Lung (tissue), 12 donors: ENCODE results near the gene MUCL3. TPM values are rescaled to one million over a fixed set of nuclear protein-coding genes. Genes with fewer than 3 reads are reported as not detected.
"Not testable (repeated sequence)": the region's sequence is repeated elsewhere in the genome, so short reads cannot be mapped to it uniquely, and the experiment has no call there.

Source experiments
- ATAC-seq: fragments of 200-7000 bp; cut with Tn5 transposase; one replicate; pipeline ENCODE4 v1.9.1; 2020; ENCODE audit warnings: moderate number of reproducible peaks; ENCODE audit not compliant: insufficient read depth, low FRiP score
- DNase-seq, 3 donors: peaks; one replicate each; pipeline ENCODE4 v3.0.0-alpha.2; 2013 to 2017
- H3K27ac ChIP-seq, 2 donors: one replicate each; pipeline ENCODE4 v1.5.1; 2013; ENCODE audit warnings: mild to moderate bottlenecking in 2 of 2, moderate library complexity in 2 of 2, control low read depth in 1 of 2, inconsistent platforms in 1 of 2, low read depth in 1 of 2, low read length in 1 of 2
- H3K27me3 ChIP-seq, 3 donors: one replicate each; pipeline ENCODE4 v1.5.1; 2013; ENCODE audit warnings: low read length in 2 of 3; ENCODE audit not compliant: control insufficient read depth in 3 of 3, insufficient read depth in 3 of 3
- H3K36me3 ChIP-seq, 4 donors: one replicate each; pipeline ENCODE4 v1.5.1; 2013; ENCODE audit warnings: low read length in 4 of 4, mild to moderate bottlenecking in 1 of 4, moderate library complexity in 1 of 4; ENCODE audit not compliant: control insufficient read depth in 4 of 4, insufficient read depth in 4 of 4
- H3K4me1 ChIP-seq, 5 donors: one replicate each; pipeline ENCODE4 v1.5.1; 2013; ENCODE audit warnings: low read length in 5 of 5, mild to moderate bottlenecking in 2 of 5, moderate library complexity in 1 of 5; ENCODE audit not compliant: control insufficient read depth in 5 of 5, insufficient read depth in 5 of 5
- H3K4me3 ChIP-seq: one replicate; pipeline ENCODE4 v1.5.1; 2013; ENCODE audit warnings: mild to moderate bottlenecking, control low read depth, moderate library complexity
- H3K9ac ChIP-seq, 2 donors: one replicate each; pipeline ENCODE4 v1.5.1; 2013; ENCODE audit warnings: low read length in 2 of 2, control low read depth in 1 of 2; ENCODE audit not compliant: insufficient read depth in 1 of 2
- H3K9me3 ChIP-seq, 4 donors: one replicate each; pipeline ENCODE4 v1.5.1; 2013; ENCODE audit warnings: low read length in 3 of 4, mild to moderate bottlenecking in 1 of 4, moderate library complexity in 1 of 4; ENCODE audit not compliant: control insufficient read depth in 4 of 4, insufficient read depth in 3 of 4
- CTCF ChIP-seq: IDR thresholded peaks from 2 replicates; pipeline ENCODE4 v1.5.1; 2012; ENCODE audit warnings: mild to moderate bottlenecking; ENCODE audit errors: control extremely low read depth, extremely low read depth
- WGBS, 2 donors: extraction: QIAGEN DNeasy Blood & Tissue Kit; methylation state at CpG; one replicate each; pipeline ENCODE4 v1.1.7; 2013; 5-methylcytosine and 5-hydroxymethylcytosine counted together
- polyA plus RNA-seq, 2 donors: library from polyadenylated mRNA; stranded (reverse); fragments of 200-250 nt; gene quantifications; one replicate each; pipeline ENCODE4 v1.2.1, GENCODE V29; 2013
- total RNA-seq, 2 donors: library from RNA; depleted of rRNA in 1 of 2; stranded (reverse); fragments of >200 nt in 1 of 2; gene quantifications; one replicate each; pipeline ENCODE4 v1.2.1, GENCODE V29; 2014 to 2021
- donor health status: control.
- donor health status: control.
- donor health status: Bipolar disorder and iron deficiency.
- donor health status: healthy.
- donor health status: DM: yes; HTN: yes; CAD: no.

MUCL3 gene
- total and polyA plus RNA-seq, 4 donors = 0.47 to 6.4 (median 2.0) TPM

GRCh38 chr6:30908700-30909099 is 32.1 kb upstream of the MUCL3 start:
- no peak for ATAC-seq

DNA sequence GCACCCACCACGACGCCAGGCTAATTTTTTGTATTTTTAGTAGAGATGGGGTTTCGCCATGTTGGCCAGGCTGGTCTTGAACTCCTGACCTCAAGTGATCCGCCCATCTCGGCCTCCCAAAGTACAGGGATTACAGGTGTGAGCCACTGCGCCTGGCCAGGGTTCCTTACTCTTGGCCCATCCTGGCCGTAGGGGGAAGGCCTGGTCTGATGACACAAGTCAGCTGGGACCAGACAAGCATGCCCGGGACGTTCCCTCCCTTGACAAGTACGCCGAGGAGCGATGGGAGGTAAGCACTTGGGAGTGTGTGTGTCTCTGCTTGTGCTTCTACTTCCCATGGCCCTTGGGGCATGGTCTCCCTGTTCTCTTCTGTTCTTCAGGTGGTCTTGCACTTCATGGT is 30.3 kb upstream of the MUCL3 start:
- H3K9me3 ChIP-seq, DNase-seq, H3K4me3 ChIP-seq, H3K9ac ChIP-seq, ATAC-seq, H3K27me3 ChIP-seq, H3K27ac ChIP-seq: not testable (repeated sequence)
- peaks cover 0 to 26% (median 16%) of the 10 kb centered on the region in 5 donors for H3K4me1 ChIP-seq
- peaks cover 0 to 17% (median 8%) of the 10 kb centered on the region in 4 donors for H3K36me3 ChIP-seq
- WGBS, 2 donors = 95% methylated on average over 12 of the region's 12 CpGs

More at GRCh38 chr6:30908700-30909099, 32.1 kb upstream of the MUCL3 start:
- Histone ChIP-seq H3K4me3 (peak overlapping the region; percentile 43), H3K4me1 (peaks cover 0 to 16% (median 7%) of the 10 kb centered on the region in 5 donors), H3K27me3 (no peaks in the 10 kb centered on the region), H3K36me3 (peaks cover 0 to 17% (median 8%) of the 10 kb centered on the region in 4 donors), H3K9me3 (no peaks in the 10 kb centered on the region), H3K9ac (peak overlapping the region in 1 of 2 donors; percentile 89), H3K27ac (no peak overlapping the region)
- TF ChIP-seq CTCF = no peak
- DNase-seq = no peak
- 25 to 33% methylated on average over 2 of the region's 2 CpGs for WGBS, 2 donors

DNA sequence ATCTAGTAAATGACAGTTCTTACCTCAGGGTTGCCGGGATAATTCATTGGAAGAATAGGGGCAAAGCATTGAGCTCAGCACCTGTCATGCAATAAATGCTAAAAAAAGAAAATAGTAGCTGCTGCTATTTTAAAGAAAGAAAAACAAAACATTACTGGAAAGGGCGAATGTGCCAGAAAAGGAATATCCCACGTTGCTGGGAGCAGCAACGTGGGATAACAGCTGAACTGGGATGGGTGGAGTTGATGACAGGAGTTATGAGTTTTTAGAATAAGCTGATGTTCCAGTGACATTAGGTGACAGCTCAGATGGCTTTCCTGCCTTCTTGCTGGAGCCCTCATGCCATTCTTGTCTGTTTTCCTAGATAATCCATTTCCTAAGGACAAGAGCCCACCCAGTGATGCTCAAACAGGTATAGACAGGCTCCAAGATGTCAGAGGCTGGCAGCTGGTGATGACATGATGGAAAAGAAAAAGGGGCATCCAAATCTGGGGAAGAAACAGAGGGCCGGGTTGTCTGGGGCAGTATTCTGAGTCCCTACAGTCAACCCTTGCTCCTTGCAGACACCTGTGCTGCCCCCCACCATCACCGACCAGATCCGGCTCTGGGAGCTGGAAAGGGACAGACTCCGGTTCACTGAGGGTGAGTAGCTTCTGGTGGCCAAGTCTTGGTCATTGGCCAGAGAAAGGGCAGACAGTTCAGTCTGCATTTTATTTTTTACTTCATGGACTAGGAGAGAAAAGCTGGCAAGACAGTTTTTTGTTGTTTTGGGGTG is 27.8 kb upstream of the MUCL3 start:
- WGBS, 2 donors = 89 to 92% methylated on average over 8 of the region's 8 CpGs

More for the DNA sequence above, 27.8 kb upstream of the MUCL3 start:
- H3K4me1 ChIP-seq = peaks cover 0 to 31% (median 23%) of the 10 kb centered on the region in 5 donors
- no peak for TF ChIP-seq CTCF
- H3K4me3 ChIP-seq = no peak overlapping the region
- H3K27me3 ChIP-seq = no peaks in the 10 kb centered on the region
- no peaks in the 10 kb centered on the region for H3K9me3 ChIP-seq
- no peak overlapping the region for H3K27ac ChIP-seq
- DNase-seq = no peak
- no peak overlapping the region for H3K9ac ChIP-seq
- H3K36me3 ChIP-seq = peaks cover 0 to 17% (median 13%) of the 10 kb centered on the region in 4 donors
- no peak for ATAC-seq
